Measurements from ENCODE around the gene DDR2. TPM values are rescaled to one million over a fixed set of nuclear protein-coding genes. Genes with fewer than 3 reads are reported as not detected.
"Not testable (repeated sequence)": the region's sequence is repeated elsewhere in the genome, so short reads cannot be mapped to it uniquely, and the experiment has no call there.

The DDR2 gene
- total RNA-seq, 2 donors from 2014 or later: 116 to 138 TPM

DNA sequence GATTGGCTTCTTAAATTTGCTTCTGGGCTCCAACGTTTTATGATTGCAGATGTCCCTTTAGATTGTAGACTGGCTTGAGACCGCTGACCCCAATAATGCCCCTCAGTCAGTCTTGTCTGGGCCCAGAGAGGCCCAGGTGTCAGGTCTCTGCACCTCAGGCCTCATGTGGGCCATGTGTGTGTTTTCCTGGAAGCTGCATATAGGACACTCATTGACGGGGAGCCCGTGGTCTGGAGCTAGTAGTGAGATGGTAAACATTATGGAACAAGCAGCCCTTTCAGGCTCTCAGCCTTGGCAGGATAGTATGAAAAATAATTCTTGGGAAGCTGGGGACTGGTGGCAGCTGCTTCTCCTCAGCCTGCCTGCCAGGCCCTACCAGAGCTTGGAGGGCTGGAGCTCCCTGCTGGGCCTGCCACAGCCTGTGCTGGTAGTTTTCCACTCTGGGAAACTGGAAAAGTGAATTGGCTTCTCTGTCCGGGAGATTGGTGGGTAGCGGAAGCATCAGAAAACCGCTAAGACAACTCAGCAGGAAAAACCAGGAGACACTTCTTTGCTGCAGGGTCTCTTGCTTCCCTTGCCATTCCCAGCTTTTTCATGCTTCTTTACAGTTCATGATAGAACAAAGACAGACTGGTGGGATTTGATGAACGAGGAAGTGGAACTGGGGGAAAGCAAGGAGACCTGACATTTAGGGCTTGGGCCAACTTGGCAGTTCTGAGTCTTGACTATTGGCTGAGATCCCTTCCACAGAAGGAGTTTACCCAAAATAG lies 100.5 kb downstream of the DDR2 start:
- intact Hi-C loops (cut with DNase I): no loop called here
- DNase-seq (ENCODE audit: low spot score): no peak

- intact Hi-C loops (cut with DNase I): no loop called here
- DNase-seq (ENCODE audit: low spot score): no peak
Measured at GRCh38 chr1:162733336-162733590, 101.0 kb downstream of the DDR2 start.

GRCh38 chr1:162734047-162734446 lies 101.8 kb downstream of the DDR2 start:
- DNase-seq (ENCODE audit: low spot score): no peak
- intact Hi-C loops (cut with DNase I): no loop called here

GRCh38 chr1:162736184-162736583 lies 103.9 kb downstream of the DDR2 start:
- no peak for DNase-seq (ENCODE audit: low spot score)
- intact Hi-C loops (cut with DNase I): no loop called here

GRCh38 chr1:162736633-162737067 lies 104.4 kb downstream of the DDR2 start:
- intact Hi-C loops (cut with DNase I): no loop called here

DNA sequence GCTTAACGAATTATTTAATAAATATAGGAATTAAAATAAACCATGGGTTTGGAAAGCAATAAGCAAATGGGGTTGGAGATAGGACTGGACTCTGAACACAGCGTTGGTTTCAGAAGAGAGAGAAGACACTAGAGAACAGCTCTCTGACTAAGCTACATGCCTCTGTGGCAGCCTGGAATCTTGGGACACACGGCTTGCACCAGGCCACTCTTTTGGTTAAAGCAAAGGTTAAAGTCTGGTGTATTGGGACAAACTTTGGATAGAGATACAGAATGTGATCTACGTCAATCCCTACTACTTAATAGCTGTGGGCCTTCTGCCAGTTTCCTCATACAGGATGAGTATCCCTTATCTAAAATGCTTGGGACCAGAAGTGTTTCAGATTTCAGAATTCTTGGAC lies 108.5 kb downstream of the DDR2 start:
- DNase-seq (ENCODE audit: low spot score): no peak
- intact Hi-C loops (cut with DNase I): no loop called here

More at GRCh38 chr1:162736633-162737067, 104.4 kb downstream of the DDR2 start:
- DNase-seq (ENCODE audit: low spot score): no peak

- intact Hi-C loops (cut with DNase I): no loop called here
Measured at GRCh38 chr1:162741574-162741973, 109.3 kb downstream of the DDR2 start.

DNA sequence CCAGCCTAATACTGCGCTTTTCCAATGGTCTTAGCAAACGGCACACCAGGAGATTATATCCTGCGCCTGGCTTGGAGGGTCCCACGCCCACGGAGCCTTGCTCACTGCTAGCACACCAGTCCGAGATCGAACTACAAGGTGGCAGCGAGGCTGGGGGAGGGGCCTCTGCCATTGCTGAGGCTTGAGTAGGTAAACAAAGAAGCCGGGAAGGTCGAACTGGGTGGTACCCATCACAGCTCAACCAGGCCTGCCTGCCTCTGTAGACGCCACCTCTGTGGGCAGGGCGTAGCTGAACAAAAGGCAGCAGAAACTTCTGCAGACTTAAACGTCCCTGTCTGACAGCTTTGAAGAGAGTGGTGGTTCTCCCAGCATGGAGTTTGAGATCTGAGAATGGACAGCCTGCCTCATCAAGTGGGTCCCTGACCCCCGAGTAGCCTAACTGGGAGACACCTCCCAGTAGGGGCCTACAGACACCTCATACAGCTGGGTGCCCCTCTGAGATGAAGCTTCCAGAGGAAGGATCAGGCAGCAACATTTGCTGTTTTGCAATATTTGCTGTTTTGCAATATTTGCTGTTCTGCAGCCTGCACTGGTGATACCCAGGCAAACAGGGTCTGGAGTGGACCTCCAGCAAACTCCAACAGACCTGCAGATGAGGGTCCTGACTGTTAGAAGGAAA lies 114.1 kb downstream of the DDR2 start:
- DNase-seq (ENCODE audit: low spot score); intact Hi-C loops (cut with DNase I): not testable (repeated sequence)

More at GRCh38 chr1:162741574-162741973, 109.3 kb downstream of the DDR2 start:
- DNase-seq (ENCODE audit: low spot score): no peak

- DNase-seq (ENCODE audit: low spot score): no peak
- intact Hi-C loops (cut with DNase I): no loop called here
Measured at GRCh38 chr1:162753001-162753658, 120.9 kb downstream of the DDR2 start.

DNA sequence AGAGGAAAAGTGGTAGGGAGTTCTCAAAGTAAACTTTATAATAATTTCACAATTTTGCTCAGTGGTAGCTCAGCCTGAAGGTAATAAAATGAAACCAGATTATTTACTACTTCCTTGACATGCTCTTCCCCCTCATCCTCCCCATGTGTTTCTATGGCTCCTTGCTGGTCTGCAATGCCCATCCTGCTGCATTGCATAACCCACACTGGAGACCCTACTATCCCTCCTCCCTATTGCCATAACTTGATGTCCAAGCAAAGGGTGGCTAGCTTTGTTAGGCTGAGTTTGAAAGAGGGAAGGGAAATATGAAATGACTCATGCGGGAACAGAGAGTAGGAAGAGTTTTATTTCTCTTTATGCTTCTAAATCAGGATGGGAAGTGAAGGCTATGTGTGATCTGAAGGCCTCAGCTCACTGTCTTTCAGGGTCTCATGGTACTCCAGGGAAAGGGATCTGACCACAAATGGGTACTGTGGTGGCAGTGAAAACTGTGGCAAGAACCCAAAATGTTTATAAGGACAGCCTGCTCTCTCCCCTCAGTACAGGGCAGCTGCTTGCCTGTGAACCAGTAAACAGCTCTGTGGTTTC lies 121.8 kb downstream of the DDR2 start:
- DNase-seq (ENCODE audit: low spot score): no peak
- intact Hi-C loops (cut with DNase I): no loop called here

- no peak for DNase-seq (ENCODE audit: low spot score)
- intact Hi-C loops (cut with DNase I): no loop called here
Measured at GRCh38 chr1:162755306-162755705, 123.0 kb downstream of the DDR2 start.

DNA sequence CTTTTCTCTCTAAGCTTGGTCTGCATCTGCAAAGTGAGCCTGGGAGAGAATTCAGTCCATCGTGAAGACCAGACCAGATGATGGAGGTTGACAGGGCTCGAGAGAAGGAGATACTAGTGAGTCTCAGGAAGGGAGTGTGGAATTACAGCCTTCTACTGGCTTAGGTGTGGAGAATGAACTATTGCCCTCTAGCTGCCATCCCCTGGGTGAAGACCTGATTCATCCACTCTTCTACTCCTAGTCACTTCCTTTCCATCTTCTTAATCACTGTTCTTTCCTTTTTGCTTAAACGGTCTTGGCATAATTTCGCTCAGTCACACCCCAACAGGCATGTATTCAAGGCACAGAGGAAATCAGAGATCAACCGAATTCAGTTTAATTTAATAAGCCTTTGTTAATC lies 124.3 kb downstream of the DDR2 start:
- intact Hi-C loops (cut with DNase I): no loop called here
- DNase-seq (ENCODE audit: low spot score): no peak

- no peak for DNase-seq (ENCODE audit: low spot score)
- intact Hi-C loops (cut with DNase I): no loop called here
Measured at GRCh38 chr1:162757476-162757875, 125.2 kb downstream of the DDR2 start.

DNA sequence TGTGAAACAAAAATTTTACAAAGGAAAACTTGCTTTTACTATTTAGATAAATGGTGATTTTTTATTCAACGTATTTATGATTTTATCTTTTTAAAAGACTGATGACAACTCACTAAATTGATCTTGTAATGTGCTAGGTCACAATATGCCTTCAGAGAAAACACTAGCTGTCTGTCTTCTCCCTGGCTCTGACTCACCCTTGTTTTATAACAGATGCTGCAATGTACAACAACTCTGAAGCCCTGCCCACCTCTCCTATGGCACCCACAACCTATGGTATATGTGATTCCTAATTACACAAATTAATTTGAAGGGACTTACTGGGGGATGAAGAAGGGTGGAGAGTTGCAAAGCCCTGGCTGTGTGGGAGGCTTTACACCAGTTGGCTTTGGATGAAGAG lies 133.5 kb downstream of the DDR2 start:
- intact Hi-C loops (cut with DNase I): loop anchor here in 1 of 2 donors (10.0 kb wide), 1 partner anchor 151 kb away; no protein-coding TSS in a partner anchor
- no peak for DNase-seq (ENCODE audit: low spot score)

DNA sequence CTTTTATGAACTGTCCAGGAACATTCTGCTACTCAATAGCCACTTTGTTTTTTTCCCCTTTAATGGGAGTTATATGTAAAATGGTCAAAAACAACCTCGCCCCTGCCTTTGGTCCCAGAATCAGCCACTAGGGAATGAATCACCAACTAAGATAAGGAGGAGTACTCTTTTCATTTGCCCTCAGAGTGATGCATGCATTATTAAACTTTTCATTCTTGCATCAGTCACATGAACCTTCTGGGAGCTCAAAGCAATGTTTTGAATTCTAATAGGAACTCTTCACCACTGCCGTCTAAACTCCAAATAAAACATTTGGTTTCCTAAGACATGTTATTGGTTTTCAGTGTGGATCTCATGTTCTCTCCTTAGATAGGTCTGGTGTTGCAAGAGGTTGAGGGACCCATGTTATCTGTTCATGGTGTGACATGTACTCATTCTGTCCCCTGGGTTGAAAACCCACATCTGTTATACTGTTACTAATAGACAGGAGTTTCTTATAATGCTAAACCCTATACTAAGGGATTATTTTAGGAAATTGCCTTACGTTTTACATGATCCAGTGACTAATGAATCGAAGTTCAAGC lies 140.4 kb downstream of the DDR2 start:
- intact Hi-C loops (cut with DNase I): no loop called here
- no peak for DNase-seq (ENCODE audit: low spot score)

GRCh38 chr1:162774007-162774406 lies 141.7 kb downstream of the DDR2 start:
- no peak for DNase-seq (ENCODE audit: low spot score)
- intact Hi-C loops (cut with DNase I): no loop called here

DNA sequence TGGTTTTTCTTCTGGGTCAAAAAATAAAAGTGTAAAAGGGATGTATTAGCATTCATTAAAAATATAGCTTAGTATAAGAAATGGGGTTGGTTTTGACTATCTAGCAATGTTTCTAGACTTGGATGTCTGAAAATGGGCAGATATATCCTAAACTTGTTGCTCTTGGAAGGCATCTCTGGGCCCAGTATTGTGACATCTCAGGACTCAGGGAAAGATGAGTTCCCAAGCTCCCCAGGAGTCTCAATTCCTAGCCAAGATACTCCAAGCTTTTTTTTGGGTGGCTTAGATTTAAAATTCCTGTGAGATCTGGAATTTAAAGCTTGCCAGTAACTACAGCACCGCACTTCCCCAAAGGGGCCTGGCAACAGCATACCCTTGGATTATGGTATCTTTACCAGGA lies 146.8 kb downstream of the DDR2 start:
- DNase-seq (ENCODE audit: low spot score): no peak
- intact Hi-C loops (cut with DNase I): no loop called here

DNA sequence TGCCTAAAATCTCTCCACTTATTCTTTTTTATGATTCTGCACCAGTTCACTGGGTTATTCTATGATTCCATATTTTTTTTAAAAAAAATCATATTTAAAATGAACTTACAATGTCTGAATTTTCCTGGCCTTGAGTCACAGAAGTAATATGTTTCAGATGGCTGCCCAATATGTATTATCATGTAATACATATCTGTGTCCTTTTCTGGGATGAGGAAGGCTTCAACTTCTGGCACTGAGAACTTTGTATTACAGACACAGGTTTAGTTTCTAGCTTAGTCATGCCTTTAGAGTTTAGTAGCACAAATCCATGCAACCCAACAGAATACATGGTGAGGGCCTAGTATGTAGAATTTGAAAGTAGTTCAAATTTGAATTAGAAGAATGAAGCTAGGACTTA lies 150.4 kb downstream of the DDR2 start:
- intact Hi-C loops (cut with DNase I): no loop called here
- no peak for DNase-seq (ENCODE audit: low spot score)

DNA sequence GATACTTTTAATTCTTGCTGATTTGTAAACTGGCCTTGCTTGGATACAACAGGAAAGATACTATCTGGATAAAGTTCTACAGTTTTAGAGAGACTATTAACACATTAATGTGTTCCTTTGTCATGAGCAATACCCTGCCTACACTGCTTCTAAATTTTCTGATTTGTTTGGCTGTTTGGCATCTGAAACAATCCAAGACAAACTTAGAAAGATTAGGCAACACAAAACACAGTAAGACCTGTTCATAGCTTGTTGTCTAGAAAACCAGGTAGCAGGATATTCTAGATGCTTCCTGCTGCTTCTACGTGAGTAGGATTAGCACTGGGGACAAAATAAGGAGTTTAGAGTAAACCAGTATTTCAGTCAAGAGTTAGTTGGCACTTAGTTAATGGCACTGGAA lies 152.7 kb downstream of the DDR2 start:
- DNase-seq (ENCODE audit: low spot score); intact Hi-C loops (cut with DNase I): not testable (repeated sequence)

DNA sequence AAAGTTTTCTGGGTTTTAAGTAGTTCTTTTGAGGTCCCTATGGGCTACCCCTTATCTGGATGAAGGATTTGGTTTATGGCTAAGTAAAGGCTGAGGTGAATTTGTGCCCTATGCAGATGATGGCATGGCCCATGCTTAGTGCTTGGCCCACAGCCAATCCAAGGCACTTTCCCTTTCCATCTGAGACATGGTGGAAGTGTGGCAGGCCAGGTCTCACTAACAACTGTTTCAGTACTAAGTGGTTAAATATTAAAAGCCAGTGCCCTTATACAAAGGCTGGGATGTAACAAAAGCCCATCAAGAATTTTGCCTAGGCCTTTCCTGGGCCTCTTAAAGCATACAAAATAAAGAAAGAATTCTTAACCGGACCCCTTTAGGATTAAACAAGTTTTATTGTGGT lies 156.5 kb downstream of the DDR2 start:
- DNase-seq (ENCODE audit: low spot score); intact Hi-C loops (cut with DNase I): not testable (repeated sequence)

Data from posterior vena cava (tissue), 2 donors.